Measurements from ENCODE around the gene ARFRP1. TPM values are rescaled to one million over a fixed set of nuclear protein-coding genes. Genes with fewer than 3 reads are reported as not detected.

Gene ARFRP1
- total RNA-seq, 1 experiment from 2014 or later, result 42.7 TPM

DNA sequence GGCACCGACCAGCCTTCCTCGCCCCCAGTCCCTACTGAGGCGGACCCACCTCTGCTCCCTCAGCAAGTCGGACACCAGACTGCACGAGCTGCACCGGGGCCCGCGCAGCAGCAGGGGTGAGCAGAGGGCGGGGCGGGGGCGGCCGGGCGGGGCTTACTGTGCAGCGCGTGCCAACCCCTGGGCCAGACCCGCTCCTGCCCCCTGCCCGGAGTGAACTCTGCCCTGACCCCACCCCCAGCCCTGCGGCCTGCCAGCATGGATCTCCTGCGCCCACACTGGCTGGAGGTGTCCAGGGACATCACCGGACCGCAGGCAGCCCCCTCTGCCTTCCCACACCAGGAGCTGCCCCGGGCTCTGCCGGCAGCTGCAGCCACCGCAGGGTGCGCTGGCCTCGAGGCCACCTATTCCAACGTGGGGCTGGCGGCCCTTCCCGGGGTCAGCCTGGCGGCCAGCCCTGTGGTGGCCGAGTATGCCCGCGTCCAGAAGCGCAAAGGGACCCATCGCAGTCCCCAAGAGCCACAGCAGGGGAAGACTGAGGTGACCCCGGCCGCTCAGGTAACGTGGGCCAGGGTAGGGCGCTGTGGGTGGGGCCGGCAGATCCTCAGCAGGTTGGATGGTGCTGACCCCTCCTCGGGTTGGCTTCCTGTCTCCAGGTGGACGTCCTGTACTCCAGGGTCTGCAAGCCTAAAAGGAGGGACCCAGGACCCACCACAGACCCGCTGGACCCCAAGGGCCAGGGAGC, 30.3 kb upstream of the ARFRP1 start:
- H4K20me1 ChIP-seq (ENCODE audit: control insufficient read depth, insufficient read depth, insufficient read length), result no peaks in the 10 kb centered on the region
- DNase-seq, result peak; percentile 54
- H3K4me3 Mint-ChIP-seq, result peak overlapping the region in 1 of 2 experiments; percentile 17; a peak in 1 of 5 replicates

More for the DNA sequence above, 30.3 kb upstream of the ARFRP1 start:
- Histone ChIP-seq H3K79me1 (ENCODE audit: insufficient read depth, low read depth, low read length, poor library complexity, severe bottlenecking) (no peaks in the 10 kb centered on the region), H4K91ac (ENCODE audit: insufficient read length, low read depth, low read length) (no peak overlapping the region), H2BK12ac (ENCODE audit: insufficient read length, low read depth, low read length) (no peak overlapping the region), H3K56ac (ENCODE audit: insufficient read length, low read depth, low read length) (no peak overlapping the region), H2BK5ac (ENCODE audit: insufficient read length, low read length) (no peak overlapping the region), H3K4me1 (ENCODE audit: insufficient read depth, low read length) (no peaks in the 10 kb centered on the region), H3K9ac (ENCODE audit: extremely low read depth, insufficient read length, low read length) (no peak overlapping the region), H2BK15ac (ENCODE audit: low read depth, low read length) (no peak overlapping the region), H3K23ac (ENCODE audit: insufficient read length, low read depth, low read length) (no peak overlapping the region), H3K27me3 (ENCODE audit: insufficient read depth, low read length) (no peaks in the 10 kb centered on the region), H3K4ac (ENCODE audit: low read depth, low read length) (no peak overlapping the region), H3K4me2 (ENCODE audit: insufficient read depth, insufficient read length, low read length) (peak overlapping the region; percentile 37), H3K23me2 (ENCODE audit: insufficient read length, low read depth, low read length, poor library complexity, severe bottlenecking) (peaks cover 9% of the 10 kb centered on the region), H3T11ph (ENCODE audit: low read length) (no peak overlapping the region), H3K27ac (ENCODE audit: insufficient read length, low read depth, low read length) (no peak overlapping the region), H2BK20ac (ENCODE audit: low read depth, low read length, poor library complexity, severe bottlenecking) (no peak overlapping the region), H3K14ac (ENCODE audit: insufficient read depth, low read length) (no peak overlapping the region), H2AFZ (ENCODE audit: low read length) (no peak overlapping the region), H3K9me3 (ENCODE audit: control insufficient read depth, low read depth, low read length) (no peaks in the 10 kb centered on the region), H4K8ac (replicated peaks; ENCODE audit: insufficient read length, low read depth, low read length) (no peak overlapping the region), H3K18ac (ENCODE audit: insufficient read length, low read depth, low read length) (no peak overlapping the region), H2AK5ac (ENCODE audit: insufficient read length, low read length) (no peak overlapping the region), H2BK120ac (ENCODE audit: low read depth, low read length, poor library complexity, severe bottlenecking) (no peak overlapping the region), H3K79me2 (ENCODE audit: insufficient read depth, low read length) (no peaks in the 10 kb centered on the region), H4K5ac (ENCODE audit: insufficient read length, low read depth, low read length) (no peak overlapping the region)
- no peaks in the 10 kb centered on the region for H3K9me3 Mint-ChIP-seq
- TF ChIP-seq CTCF (conservative IDR thresholded peaks at IDR 0.05), result no peak
- H3K27me3 Mint-ChIP-seq (ENCODE audit: low read depth), result no peaks in the 10 kb centered on the region; the same call in 1 of the 2 replicates
- peaks cover 0 to 2% of the 10 kb centered on the region in 2 experiments; a peak in 1 of 4 replicates for H3K4me1 Mint-ChIP-seq
- H3K36me3 Mint-ChIP-seq (ENCODE audit: insufficient read depth in 1 of 3, low read depth in 3 of 3), result peaks cover 10 to 18% (median 10%) of the 10 kb centered on the region in 3 experiments; a peak in 6 of 7 replicates
- WGBS (ENCODE audit: extremely low coverage, insufficient read length, low lambda C conversion rate), result no CpG with 5 or more reads among the region's 43 CpGs
- H3K27ac Mint-ChIP-seq, result no peak overlapping the region
